Measurements from ENCODE around the gene CALML5.

DNA sequence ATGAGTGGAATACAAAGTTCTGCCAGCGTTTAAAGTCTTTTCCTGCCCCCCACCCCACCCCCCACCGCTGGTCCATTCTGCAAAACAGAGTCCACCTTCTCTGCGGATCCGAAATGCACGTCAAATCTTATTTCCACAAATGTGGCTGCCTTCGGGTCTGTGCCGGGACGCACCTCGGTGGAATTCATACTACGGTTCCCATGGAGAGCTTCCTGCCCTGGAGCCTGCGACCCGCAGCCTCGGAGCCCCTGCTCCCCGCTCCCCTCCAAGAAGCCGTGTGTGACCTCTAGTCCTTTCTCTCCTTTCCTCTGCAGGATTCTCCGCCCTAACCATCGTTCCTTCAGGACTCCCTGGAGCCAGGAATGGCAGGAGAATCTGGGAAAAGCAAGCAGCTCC lies 12.5 kb upstream of the CALML5 start:
- TF ChIP-seq, protein P1, sequence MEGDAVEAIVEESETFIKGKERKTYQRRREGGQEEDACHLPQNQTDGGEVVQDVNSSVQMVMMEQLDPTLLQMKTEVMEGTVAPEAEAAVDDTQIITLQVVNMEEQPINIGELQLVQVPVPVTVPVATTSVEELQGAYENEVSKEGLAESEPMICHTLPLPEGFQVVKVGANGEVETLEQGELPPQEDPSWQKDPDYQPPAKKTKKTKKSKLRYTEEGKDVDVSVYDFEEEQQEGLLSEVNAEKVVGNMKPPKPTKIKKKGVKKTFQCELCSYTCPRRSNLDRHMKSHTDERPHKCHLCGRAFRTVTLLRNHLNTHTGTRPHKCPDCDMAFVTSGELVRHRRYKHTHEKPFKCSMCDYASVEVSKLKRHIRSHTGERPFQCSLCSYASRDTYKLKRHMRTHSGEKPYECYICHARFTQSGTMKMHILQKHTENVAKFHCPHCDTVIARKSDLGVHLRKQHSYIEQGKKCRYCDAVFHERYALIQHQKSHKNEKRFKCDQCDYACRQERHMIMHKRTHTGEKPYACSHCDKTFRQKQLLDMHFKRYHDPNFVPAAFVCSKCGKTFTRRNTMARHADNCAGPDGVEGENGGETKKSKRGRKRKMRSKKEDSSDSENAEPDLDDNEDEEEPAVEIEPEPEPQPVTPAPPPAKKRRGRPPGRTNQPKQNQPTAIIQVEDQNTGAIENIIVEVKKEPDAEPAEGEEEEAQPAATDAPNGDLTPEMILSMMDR (IDR thresholded peaks at IDR 0.05) = no peak
- TF ChIP-seq POLR2A (IDR thresholded peaks at IDR 0.05) = no peak

Measured in Peyer's patch (tissue), 4 donors.